BE2C (cell line): ENCODE results near the gene ID4.
A peak's percentile ranks its signal among the peaks of the same experiment; 100 is the strongest.

Source experiments
- DNase-seq: peaks from one replicate; pipeline ENCODE4 v3.0.0-alpha.2; 2020
- H3K27me3 ChIP-seq: fragments of 250-450 bp; sonication (Bioruptor Pico); 2 replicates; pipeline ENCODE4 v1.5.1; 2020; ENCODE audit warnings: mild to moderate bottlenecking
- H3K36me3 ChIP-seq: fragments of 250-450 bp; sonication (Bioruptor Pico); 2 replicates; pipeline ENCODE4 v1.5.1; 2020; ENCODE audit warnings: mild to moderate bottlenecking
- H3K4me1 ChIP-seq: fragments of 250-450 bp; sonication (Bioruptor Pico); 2 replicates; pipeline ENCODE4 v1.5.1; 2020
- H3K4me3 ChIP-seq: 2 replicates; pipeline ENCODE4 v1.5.1; 2011; ENCODE audit warnings: low read depth, low read length
- H3K9me3 ChIP-seq: fragments of 250-450 bp; sonication (Bioruptor Pico); 2 replicates; pipeline ENCODE4 v1.5.1; 2020
- TF ChIP-seq, protein P1 (sequence below): IDR thresholded peaks from 2 replicates; pipeline ENCODE4 v1.5.1; 2012; ENCODE audit warnings: mild to moderate bottlenecking, low read depth, low read length

Gene ID4

DNA sequence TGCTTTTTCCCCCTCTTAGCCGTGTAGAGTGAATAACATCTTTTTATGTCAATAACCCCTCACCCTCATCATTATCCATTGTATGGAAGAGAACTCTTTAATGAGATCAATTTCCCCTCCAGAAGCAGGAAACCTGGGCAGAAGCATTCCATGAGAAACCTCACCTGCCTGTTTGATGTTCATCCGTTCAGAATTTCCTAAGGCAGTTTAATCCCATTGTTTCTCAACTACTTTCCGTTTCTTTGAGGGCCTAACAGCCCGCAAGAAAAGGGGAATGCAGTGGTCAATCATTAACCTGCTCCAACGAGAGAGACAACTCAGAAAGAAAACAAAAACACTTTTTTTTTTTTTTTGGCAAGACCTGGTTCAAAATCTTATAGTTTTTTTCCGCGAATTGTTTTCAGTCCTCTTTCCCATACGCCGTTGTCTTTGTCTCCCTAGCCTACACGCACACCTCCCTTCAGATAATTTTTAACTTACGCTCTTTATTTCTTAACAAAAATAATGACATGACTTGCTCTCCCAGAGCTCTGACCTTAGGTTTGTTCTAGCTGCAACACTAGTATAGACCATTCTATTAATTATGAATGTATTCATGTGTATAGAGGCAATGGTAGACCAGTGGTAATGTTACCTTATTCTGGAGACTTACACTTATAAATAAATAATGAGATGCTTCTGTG, 25.6 kb upstream of the ID4 start:
- no peaks in the 10 kb centered on the region for H3K36me3 ChIP-seq
- H3K4me1 ChIP-seq: no peaks in the 10 kb centered on the region
- no peak overlapping the region for H3K4me3 ChIP-seq
- no peak for DNase-seq
- H3K27me3 ChIP-seq: no peaks in the 10 kb centered on the region
- no peaks in the 10 kb centered on the region for H3K9me3 ChIP-seq
- TF ChIP-seq, protein P1, sequence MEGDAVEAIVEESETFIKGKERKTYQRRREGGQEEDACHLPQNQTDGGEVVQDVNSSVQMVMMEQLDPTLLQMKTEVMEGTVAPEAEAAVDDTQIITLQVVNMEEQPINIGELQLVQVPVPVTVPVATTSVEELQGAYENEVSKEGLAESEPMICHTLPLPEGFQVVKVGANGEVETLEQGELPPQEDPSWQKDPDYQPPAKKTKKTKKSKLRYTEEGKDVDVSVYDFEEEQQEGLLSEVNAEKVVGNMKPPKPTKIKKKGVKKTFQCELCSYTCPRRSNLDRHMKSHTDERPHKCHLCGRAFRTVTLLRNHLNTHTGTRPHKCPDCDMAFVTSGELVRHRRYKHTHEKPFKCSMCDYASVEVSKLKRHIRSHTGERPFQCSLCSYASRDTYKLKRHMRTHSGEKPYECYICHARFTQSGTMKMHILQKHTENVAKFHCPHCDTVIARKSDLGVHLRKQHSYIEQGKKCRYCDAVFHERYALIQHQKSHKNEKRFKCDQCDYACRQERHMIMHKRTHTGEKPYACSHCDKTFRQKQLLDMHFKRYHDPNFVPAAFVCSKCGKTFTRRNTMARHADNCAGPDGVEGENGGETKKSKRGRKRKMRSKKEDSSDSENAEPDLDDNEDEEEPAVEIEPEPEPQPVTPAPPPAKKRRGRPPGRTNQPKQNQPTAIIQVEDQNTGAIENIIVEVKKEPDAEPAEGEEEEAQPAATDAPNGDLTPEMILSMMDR: no peak

DNA sequence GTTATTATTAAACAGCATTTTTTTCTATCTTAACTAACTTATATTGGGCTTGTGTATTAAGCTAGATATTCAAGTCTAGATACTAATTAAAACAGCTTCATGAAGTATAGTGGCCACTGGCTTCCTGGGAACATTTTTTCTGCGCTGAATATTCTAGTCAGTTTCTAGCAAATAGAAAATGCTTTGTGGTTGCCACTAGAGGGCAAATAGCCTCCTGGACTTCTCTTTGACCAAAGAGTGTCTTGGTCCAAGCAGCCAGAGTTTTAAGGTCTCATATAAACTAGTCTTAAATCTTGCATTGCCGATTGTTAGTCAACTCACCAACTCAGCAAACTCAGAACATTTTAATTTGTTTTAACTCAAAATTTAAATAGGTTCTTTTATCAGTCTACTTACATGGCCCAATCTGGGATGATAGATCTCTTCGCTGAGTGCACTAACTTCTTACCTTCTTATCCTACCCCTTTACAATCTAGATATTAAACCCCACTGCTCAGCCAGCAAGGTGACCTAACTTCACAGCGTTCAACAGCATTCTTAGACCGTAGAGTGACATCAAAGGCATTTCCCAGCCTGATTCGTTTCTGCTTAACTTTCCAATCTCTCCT, 24.6 kb upstream of the ID4 start:
- TF ChIP-seq, protein P1: peak; percentile 73
- Histone ChIP-seq H3K27me3 (no peaks in the 10 kb centered on the region), H3K9me3 (no peaks in the 10 kb centered on the region), H3K4me1 (no peaks in the 10 kb centered on the region), H3K4me3 (no peak overlapping the region), H3K36me3 (no peaks in the 10 kb centered on the region)
- peak; percentile 8 for DNase-seq

DNA sequence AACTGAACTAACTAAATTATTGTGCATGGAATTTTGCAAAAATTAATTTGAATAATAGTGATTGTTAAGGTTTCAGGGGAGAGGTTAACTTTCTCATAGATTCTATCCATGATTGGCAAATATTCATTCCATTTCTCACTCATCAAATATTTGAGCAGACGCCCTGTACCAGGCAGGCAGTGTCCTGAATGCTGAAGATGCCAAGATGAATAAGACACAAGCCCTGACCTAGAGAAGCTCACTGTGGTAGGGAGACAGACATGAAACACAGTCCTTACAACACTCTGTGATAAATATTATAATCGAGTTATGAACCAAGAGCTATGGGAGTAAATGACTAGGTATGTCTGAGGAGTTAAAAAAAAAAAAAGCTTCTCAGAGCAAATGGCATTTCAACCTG, 18.4 kb upstream of the ID4 start:
- Histone ChIP-seq H3K36me3 (no peaks in the 10 kb centered on the region), H3K27me3 (no peaks in the 10 kb centered on the region), H3K4me3 (no peak overlapping the region), H3K4me1 (no peaks in the 10 kb centered on the region), H3K9me3 (no peaks in the 10 kb centered on the region)
- TF ChIP-seq, protein P1: no peak
- DNase-seq: no peak

DNA sequence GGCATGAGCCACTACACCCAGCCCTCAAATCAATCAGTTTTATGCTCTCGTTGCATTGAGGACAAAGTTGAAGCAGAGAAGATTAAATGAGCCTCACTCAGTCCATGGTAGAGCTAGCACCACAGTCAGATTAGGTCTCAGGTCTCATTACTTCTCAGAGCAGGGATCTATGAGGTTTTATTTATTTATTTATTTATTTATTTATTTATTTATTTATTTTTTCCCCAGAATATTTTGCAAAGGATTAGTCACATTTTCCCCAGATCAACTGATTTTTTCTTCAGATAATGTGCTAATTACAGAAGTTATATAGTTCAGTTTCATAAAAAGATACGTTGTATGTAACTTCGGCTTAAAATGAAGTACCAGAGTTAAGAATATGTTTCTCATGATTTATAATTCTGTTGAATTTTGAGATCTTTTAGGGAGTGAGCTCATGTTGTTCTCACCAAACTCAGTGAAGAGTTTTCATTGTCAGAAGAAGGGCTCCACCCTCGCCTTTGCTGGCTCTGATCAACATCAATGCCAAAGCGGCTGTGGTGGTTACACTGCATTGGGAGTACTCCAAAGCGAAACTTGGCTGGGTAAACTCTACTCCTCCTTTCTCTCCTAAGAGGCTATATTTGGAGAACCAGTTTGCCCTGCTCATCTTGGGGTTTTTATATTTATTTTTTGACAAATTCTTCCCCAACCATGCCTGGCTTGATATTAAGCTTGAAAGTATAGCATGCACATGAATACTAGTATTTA, 12.9 kb upstream of the ID4 start:
- TF ChIP-seq, protein P1: no peak
- no peak for DNase-seq
- H3K9me3 ChIP-seq: no peaks in the 10 kb centered on the region
- no peak overlapping the region for H3K4me3 ChIP-seq
- no peaks in the 10 kb centered on the region for H3K27me3 ChIP-seq
- no peaks in the 10 kb centered on the region for H3K36me3 ChIP-seq
- H3K4me1 ChIP-seq: no peaks in the 10 kb centered on the region

DNA sequence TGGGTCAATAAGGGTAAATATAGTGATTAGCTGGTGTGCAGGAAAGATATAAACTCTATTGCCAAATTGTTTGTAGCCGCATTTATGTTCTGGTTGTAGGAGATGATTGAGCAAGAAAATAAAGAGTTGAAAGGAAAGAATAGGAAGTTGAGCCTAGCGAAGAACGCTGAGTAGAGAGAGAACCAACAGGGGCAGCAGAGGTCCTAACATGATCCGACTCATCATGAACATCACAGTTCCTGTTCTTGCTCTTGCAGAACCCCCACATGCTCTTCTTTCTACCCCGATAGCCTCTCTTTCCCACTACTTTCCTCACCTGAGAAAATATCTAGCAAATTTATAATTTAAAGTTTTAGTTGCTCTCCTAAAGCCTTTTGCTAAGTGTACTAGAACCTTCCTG, 9.9 kb upstream of the ID4 start:
- H3K9me3 ChIP-seq: no peaks in the 10 kb centered on the region
- DNase-seq: no peak
- no peaks in the 10 kb centered on the region for H3K36me3 ChIP-seq
- no peaks in the 10 kb centered on the region for H3K27me3 ChIP-seq
- no peak overlapping the region for H3K4me3 ChIP-seq
- H3K4me1 ChIP-seq: no peaks in the 10 kb centered on the region
- TF ChIP-seq, protein P1: no peak

DNA sequence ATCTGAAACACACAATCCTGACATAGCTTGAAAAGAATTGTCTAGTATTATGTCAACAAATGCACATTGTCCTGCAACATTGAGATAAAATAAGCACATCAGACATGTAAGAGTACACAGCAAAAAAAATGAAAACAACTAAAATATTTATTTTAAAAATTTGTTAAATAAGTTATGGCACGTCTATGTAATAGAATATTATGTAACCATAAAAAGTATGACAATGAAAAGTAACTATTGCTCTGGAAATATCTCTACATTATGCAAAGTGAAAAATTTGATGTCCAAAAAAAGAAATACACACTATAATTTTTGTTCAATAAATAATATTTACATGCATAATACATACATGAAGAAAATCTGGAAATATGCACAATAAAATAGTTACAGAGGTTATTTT, 9.3 kb upstream of the ID4 start:
- TF ChIP-seq, protein P1: no peak
- no peak for DNase-seq
- H3K4me1 ChIP-seq: no peaks in the 10 kb centered on the region
- no peak overlapping the region for H3K4me3 ChIP-seq
- H3K36me3 ChIP-seq: no peaks in the 10 kb centered on the region
- H3K9me3 ChIP-seq: no peaks in the 10 kb centered on the region
- no peaks in the 10 kb centered on the region; the same call in 1 of the 2 replicates for H3K27me3 ChIP-seq
